Mesenchymal stem cell (in vitro differentiated cells and primary cell): ENCODE data around the gene SCARF2.

ENCODE experiments used
- DNase-seq: peaks from one replicate; pipeline ENCODE4 v3.0.0-alpha.2; 2013
- H2AFZ ChIP-seq: one replicate; pipeline ENCODE4 v1.6.1; 2013; ENCODE audit warnings: low read depth, mild to moderate bottlenecking, control low read depth, inconsistent platforms, low read length, moderate library complexity
- H2AK5ac ChIP-seq: 2 replicates; pipeline ENCODE4 v1.6.1; 2013; ENCODE audit warnings: low read length, moderate library complexity, mild to moderate bottlenecking, inconsistent platforms; ENCODE audit not compliant: severe bottlenecking
- H2BK120ac ChIP-seq: one replicate; pipeline ENCODE4 v1.6.1; 2013; ENCODE audit warnings: low read depth, mild to moderate bottlenecking, inconsistent platforms, low read length, moderate library complexity
- H2BK12ac ChIP-seq, 2 experiments: one replicate each; pipeline ENCODE4 v1.6.1; 2013; ENCODE audit warnings: inconsistent platforms in 2 of 2, low read length in 2 of 2, mild to moderate bottlenecking in 2 of 2, moderate library complexity in 2 of 2, control low read depth in 1 of 2
- H2BK15ac ChIP-seq: one replicate; pipeline ENCODE4 v1.6.1; 2013; ENCODE audit warnings: mild to moderate bottlenecking, low read depth, inconsistent platforms; ENCODE audit not compliant: poor library complexity, severe bottlenecking
- H2BK5ac ChIP-seq: 2 replicates; pipeline ENCODE4 v1.6.1; 2013; ENCODE audit warnings: low read depth, mild to moderate bottlenecking, low read length, control low read depth, inconsistent platforms; ENCODE audit not compliant: poor library complexity, severe bottlenecking
- H3K14ac ChIP-seq, 2 experiments: one replicate each; pipeline ENCODE4 v1.6.1; 2013; ENCODE audit warnings: inconsistent platforms in 2 of 2, low read length in 2 of 2, control low read depth in 1 of 2, mild to moderate bottlenecking in 1 of 2, moderate library complexity in 1 of 2
- H3K18ac ChIP-seq, 2 experiments: one replicate each; pipeline ENCODE4 v1.6.1; 2013; ENCODE audit warnings: inconsistent platforms in 2 of 2, low read length in 2 of 2, control low read depth in 1 of 2, low read depth in 1 of 2, mild to moderate bottlenecking in 1 of 2
- H3K23ac ChIP-seq, 2 experiments: one replicate each; pipeline ENCODE4 v1.6.1; 2013; ENCODE audit warnings: inconsistent platforms in 2 of 2, low read length in 2 of 2, mild to moderate bottlenecking in 2 of 2, moderate library complexity in 2 of 2, control low read depth in 1 of 2
- H3K27ac ChIP-seq: 2 replicates; pipeline ENCODE4 v1.5.1; 2013; ENCODE audit warnings: mild to moderate bottlenecking, moderate library complexity, low read length, control low read depth, inconsistent platforms; ENCODE audit not compliant: poor library complexity, severe bottlenecking
- H3K27me3 ChIP-seq, 2 experiments: 2 replicates each; pipeline versions ENCODE4 v1.6.1 to v1.7.0; 2013; ENCODE audit warnings: low read length in 2 of 2, mild to moderate bottlenecking in 2 of 2, moderate library complexity in 2 of 2, control low read depth in 1 of 2, inconsistent platforms in 1 of 2; ENCODE audit not compliant: control insufficient read depth in 1 of 2, insufficient read depth in 1 of 2
- H3K36me3 ChIP-seq, 2 experiments: 2 replicates each; pipeline versions ENCODE4 v1.6.1 to v1.7.0; 2013; ENCODE audit warnings: low read length in 2 of 2, control low read depth in 1 of 2, inconsistent platforms in 1 of 2, low read depth in 1 of 2, mild to moderate bottlenecking in 1 of 2; ENCODE audit not compliant: insufficient read depth in 2 of 2, control insufficient read depth in 1 of 2
- H3K4ac ChIP-seq, 2 experiments: one replicate each; pipeline ENCODE4 v1.6.1; 2013; ENCODE audit warnings: inconsistent platforms in 2 of 2, low read length in 2 of 2, mild to moderate bottlenecking in 2 of 2, moderate library complexity in 2 of 2, control low read depth in 1 of 2, low read depth in 1 of 2
- H3K4me1 ChIP-seq: 2 replicates; pipeline ENCODE4 v1.6.1; 2013; ENCODE audit warnings: low read depth, low read length, control low read depth; ENCODE audit not compliant: control insufficient read depth, insufficient read depth
- H3K4me2 ChIP-seq: 2 replicates; pipeline ENCODE4 v1.6.1; 2013; ENCODE audit warnings: low read length, mild to moderate bottlenecking, inconsistent platforms; ENCODE audit not compliant: poor library complexity, severe bottlenecking
- H3K4me3 ChIP-seq, 2 experiments: 2 replicates each; pipeline versions ENCODE4 v1.5.1 to v1.7.0; 2013; ENCODE audit warnings: low read length in 2 of 2, mild to moderate bottlenecking in 2 of 2, control low read depth in 1 of 2, low read depth in 1 of 2; ENCODE audit not compliant: insufficient read depth in 1 of 2
- H3K79me1 ChIP-seq: replicated peaks from 2 replicates; pipeline ENCODE4 v1.6.1; 2013; ENCODE audit warnings: mild to moderate bottlenecking, control low read depth, low read length, inconsistent platforms; ENCODE audit not compliant: poor library complexity, severe bottlenecking
- H3K9ac ChIP-seq: 2 replicates; pipeline ENCODE4 v1.7.0; 2013; ENCODE audit warnings: mild to moderate bottlenecking, low read length, moderate library complexity
- H3K9me3 ChIP-seq: 2 replicates; pipeline ENCODE4 v1.7.0; 2013; ENCODE audit warnings: mild to moderate bottlenecking, low read length; ENCODE audit not compliant: control insufficient read depth
- H4K8ac ChIP-seq: one replicate; pipeline ENCODE4 v1.6.1; 2013; ENCODE audit warnings: inconsistent platforms, mild to moderate bottlenecking, low read length, moderate library complexity
- H4K91ac ChIP-seq: one replicate; pipeline ENCODE4 v1.6.1; 2013; ENCODE audit warnings: mild to moderate bottlenecking, low read length, inconsistent platforms
- whole genome bisulfite sequencing: methylation state at CpG from one replicate; pipeline ENCODE4 v1.1.7; 2013; ENCODE audit warnings: mixed read lengths; 5-methylcytosine and 5-hydroxymethylcytosine counted together

The SCARF2 gene

GRCh38 chr22:20428496-20429253, 8.9 kb downstream of the SCARF2 start:
- H2BK120ac ChIP-seq = no peak overlapping the region
- no peak overlapping the region for H4K91ac ChIP-seq
- no peak overlapping the region for H3K4me3 ChIP-seq
- no peak overlapping the region for H3K9ac ChIP-seq
- H3K27ac ChIP-seq = no peak overlapping the region
- peaks cover 29% of the 10 kb centered on the region for H3K4me1 ChIP-seq
- peaks cover 33% of the 10 kb centered on the region for H3K79me1 ChIP-seq
- no peak overlapping the region for H3K4ac ChIP-seq
- H3K23ac ChIP-seq = no peak overlapping the region
- no peak overlapping the region for H2AK5ac ChIP-seq
- H3K4me2 ChIP-seq = no peak overlapping the region
- H2BK12ac ChIP-seq = no peak overlapping the region
- H3K27me3 ChIP-seq = no peaks in the 10 kb centered on the region
- no peak for DNase-seq
- 94% methylated on average over 21 of the region's 23 CpGs for WGBS
- H3K36me3 ChIP-seq = peaks cover 22 to 74% of the 10 kb centered on the region in 2 experiments
- no peak overlapping the region for H3K14ac ChIP-seq
- no peak overlapping the region for H2BK15ac ChIP-seq
- H3K9me3 ChIP-seq = no peaks in the 10 kb centered on the region
- H3K18ac ChIP-seq = no peak overlapping the region
- H4K8ac ChIP-seq = no peak overlapping the region
- H2AFZ ChIP-seq = no peak overlapping the region
- no peak overlapping the region for H2BK5ac ChIP-seq

- Histone ChIP-seq H3K9me3 (no peaks in the 10 kb centered on the region), H3K36me3 (peaks cover 22 to 77% of the 10 kb centered on the region in 2 experiments), H3K23ac (no peak overlapping the region), H3K14ac (no peak overlapping the region), H3K9ac (no peak overlapping the region), H2BK5ac (no peak overlapping the region), H2AFZ (no peak overlapping the region), H4K8ac (no peak overlapping the region), H3K4me3 (no peak overlapping the region), H3K79me1 (peaks cover 29% of the 10 kb centered on the region), H3K4ac (no peak overlapping the region), H3K27me3 (no peaks in the 10 kb centered on the region), H2BK15ac (no peak overlapping the region), H2BK120ac (no peak overlapping the region), H2AK5ac (no peak overlapping the region), H2BK12ac (no peak overlapping the region), H3K18ac (no peak overlapping the region), H4K91ac (no peak overlapping the region), H3K4me1 (peaks cover 35% of the 10 kb centered on the region), H3K27ac (no peak overlapping the region), H3K4me2 (no peak overlapping the region)
- 95% methylated on average over 4 of the region's 4 CpGs for WGBS
- DNase-seq = no peak
Observed at GRCh38 chr22:20427945-20428417, 9.6 kb downstream of the SCARF2 start.

GRCh38 chr22:20427104-20427944, 10.3 kb downstream of the SCARF2 start:
- Histone ChIP-seq H2BK120ac (no peak overlapping the region), H2AK5ac (no peak overlapping the region), H3K9ac (no peak overlapping the region), H2BK12ac (no peak overlapping the region), H3K27ac (no peak overlapping the region), H3K18ac (no peak overlapping the region), H3K4me2 (no peak overlapping the region), H3K36me3 (peaks cover 22 to 74% of the 10 kb centered on the region in 2 experiments), H2BK5ac (no peak overlapping the region), H3K23ac (no peak overlapping the region), H2AFZ (no peak overlapping the region), H3K27me3 (no peaks in the 10 kb centered on the region), H4K91ac (no peak overlapping the region), H3K9me3 (no peaks in the 10 kb centered on the region), H3K4me3 (no peak overlapping the region), H2BK15ac (no peak overlapping the region), H3K14ac (no peak overlapping the region), H3K4me1 (peaks cover 39% of the 10 kb centered on the region), H3K79me1 (peaks cover 26% of the 10 kb centered on the region), H4K8ac (no peak overlapping the region), H3K4ac (no peak overlapping the region)
- WGBS = 96% methylated on average over 8 of the region's 8 CpGs
- DNase-seq = no peak

GRCh38 chr22:20426259-20426615, 11.4 kb downstream of the SCARF2 start:
- no peaks in the 10 kb centered on the region for H3K9me3 ChIP-seq
- H3K18ac ChIP-seq = no peak overlapping the region
- H2BK5ac ChIP-seq = no peak overlapping the region
- no peak overlapping the region for H4K8ac ChIP-seq
- peaks cover 32% of the 10 kb centered on the region for H3K4me1 ChIP-seq
- H3K36me3 ChIP-seq = peaks cover 22 to 68% of the 10 kb centered on the region in 2 experiments
- no peak overlapping the region for H2AFZ ChIP-seq
- no peak for DNase-seq
- H4K91ac ChIP-seq = no peak overlapping the region
- no peak overlapping the region for H3K14ac ChIP-seq
- WGBS = 96% methylated on average over 12 of the region's 12 CpGs
- no peak overlapping the region for H3K27ac ChIP-seq
- H3K9ac ChIP-seq = no peak overlapping the region
- H2AK5ac ChIP-seq = no peak overlapping the region
- H2BK12ac ChIP-seq = no peak overlapping the region
- no peak overlapping the region for H3K23ac ChIP-seq
- H3K27me3 ChIP-seq = no peaks in the 10 kb centered on the region
- peaks cover 20% of the 10 kb centered on the region for H3K79me1 ChIP-seq
- no peak overlapping the region for H3K4me2 ChIP-seq
- no peak overlapping the region for H2BK15ac ChIP-seq
- H2BK120ac ChIP-seq = no peak overlapping the region
- no peak overlapping the region for H3K4ac ChIP-seq
- H3K4me3 ChIP-seq = peak overlapping the region in 1 of 2 experiments; percentile 4
